GF-D8 (cell line): ENCODE results near the gene PTPN3.

Source experiments
- DNase-seq: peaks from one replicate; lab custom pipeline; 2025; lab: John Stamatoyannopoulos, UW

PTPN3 gene

GRCh38 chr9:109475526-109475925 lies 22.6 kb downstream of the PTPN3 start:
- DNase-seq, result no peak

GRCh38 chr9:109474944-109475343 lies 23.2 kb downstream of the PTPN3 start:
- no peak for DNase-seq

DNA sequence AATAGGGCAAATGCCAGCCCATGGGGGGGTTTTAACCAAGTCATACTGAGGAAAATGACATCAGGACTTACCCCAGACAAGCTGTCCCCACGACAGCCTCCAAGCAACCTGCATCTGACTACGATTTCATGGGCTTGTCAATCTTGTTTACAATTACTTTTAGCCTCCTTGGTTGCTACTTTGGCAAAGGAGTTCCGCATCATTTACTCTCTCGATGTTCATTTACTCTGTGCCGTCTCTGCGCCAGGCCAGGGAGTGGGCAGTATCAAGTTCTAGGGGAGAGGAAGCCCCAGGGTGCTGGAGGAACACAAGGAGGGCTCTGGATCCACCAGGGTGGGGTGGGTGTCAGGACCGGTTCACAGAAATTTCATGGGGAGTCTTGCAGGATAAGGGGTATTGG lies 23.9 kb downstream of the PTPN3 start:
- no peak for DNase-seq

DNA sequence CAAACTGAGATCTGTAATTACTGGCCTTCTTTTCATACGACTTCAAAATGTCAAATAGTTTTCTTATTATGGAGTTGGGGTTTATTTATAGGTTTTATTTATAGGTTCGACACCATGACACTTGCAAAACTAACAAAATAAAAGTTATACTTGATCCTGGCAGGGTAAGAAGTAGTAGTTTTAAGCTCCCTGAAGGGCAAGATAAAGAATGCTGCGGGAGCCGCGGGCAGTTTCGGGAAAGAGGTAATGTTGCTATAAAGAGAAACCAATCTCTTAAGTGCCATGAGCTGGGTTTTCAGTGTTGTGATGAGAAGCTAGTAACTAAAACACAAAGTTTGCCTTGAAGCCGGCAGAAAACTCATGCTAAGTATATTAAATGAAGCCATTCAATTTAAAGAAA lies 24.8 kb downstream of the PTPN3 start:
- no peak for DNase-seq

GRCh38 chr9:109471475-109472393 lies 26.4 kb downstream of the PTPN3 start:
- DNase-seq, result no peak

DNA sequence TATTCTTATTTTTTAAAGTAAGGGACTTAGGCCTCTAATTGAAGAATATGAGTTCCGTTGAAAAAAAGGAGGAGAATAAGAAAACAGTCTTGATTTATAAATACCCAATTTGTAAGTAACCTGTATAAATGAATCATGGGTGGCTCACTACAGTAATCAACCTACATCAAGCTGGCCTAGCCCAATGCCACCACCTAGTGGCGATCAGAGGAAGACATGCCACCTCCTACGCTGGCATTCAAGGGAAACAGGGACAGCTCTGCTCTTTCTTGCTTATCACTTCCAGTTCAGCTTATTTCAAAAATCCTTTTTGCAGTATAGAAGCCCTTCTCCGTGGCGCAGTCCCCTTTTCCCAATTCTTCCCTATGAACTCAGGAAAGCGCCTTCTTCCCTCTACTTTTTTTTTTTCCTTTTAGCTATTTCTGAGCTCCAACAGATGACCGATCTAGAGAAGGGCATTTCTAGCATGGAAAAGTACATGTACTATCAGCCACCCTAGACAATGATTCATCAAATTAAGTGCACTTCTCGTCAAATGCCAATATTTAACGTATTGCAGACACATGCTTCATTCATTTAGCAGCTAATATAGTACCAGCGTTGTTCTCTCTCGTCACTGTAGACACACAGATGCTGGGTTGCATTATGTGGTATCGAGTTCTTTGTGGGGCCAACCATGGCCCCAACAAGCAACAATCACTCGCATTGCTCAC lies 28.3 kb downstream of the PTPN3 start:
- DNase-seq, result peak; percentile 32

DNA sequence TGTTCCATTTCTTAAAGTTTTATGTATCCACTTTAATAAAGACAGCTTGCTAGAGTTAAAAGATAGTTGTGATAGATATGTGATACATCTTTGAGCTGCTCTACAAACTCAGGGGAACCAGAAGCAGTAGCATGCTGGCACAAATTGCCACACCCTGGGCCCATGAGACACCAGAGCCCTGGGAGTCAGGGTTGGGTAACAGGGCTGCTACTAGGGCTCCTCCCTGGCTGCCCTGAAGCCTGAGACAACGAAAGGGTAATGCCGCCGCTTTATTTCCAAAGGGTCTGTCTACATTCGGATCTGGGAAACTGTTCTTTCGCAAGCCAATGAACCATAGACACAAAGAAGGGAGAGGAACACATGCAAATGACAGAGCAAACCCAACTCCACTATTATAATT lies 29.2 kb downstream of the PTPN3 start:
- DNase-seq, result no peak

- peak; percentile 55 for DNase-seq
Measured at GRCh38 chr9:109467936-109468335, 30.2 kb downstream of the PTPN3 start.

DNA sequence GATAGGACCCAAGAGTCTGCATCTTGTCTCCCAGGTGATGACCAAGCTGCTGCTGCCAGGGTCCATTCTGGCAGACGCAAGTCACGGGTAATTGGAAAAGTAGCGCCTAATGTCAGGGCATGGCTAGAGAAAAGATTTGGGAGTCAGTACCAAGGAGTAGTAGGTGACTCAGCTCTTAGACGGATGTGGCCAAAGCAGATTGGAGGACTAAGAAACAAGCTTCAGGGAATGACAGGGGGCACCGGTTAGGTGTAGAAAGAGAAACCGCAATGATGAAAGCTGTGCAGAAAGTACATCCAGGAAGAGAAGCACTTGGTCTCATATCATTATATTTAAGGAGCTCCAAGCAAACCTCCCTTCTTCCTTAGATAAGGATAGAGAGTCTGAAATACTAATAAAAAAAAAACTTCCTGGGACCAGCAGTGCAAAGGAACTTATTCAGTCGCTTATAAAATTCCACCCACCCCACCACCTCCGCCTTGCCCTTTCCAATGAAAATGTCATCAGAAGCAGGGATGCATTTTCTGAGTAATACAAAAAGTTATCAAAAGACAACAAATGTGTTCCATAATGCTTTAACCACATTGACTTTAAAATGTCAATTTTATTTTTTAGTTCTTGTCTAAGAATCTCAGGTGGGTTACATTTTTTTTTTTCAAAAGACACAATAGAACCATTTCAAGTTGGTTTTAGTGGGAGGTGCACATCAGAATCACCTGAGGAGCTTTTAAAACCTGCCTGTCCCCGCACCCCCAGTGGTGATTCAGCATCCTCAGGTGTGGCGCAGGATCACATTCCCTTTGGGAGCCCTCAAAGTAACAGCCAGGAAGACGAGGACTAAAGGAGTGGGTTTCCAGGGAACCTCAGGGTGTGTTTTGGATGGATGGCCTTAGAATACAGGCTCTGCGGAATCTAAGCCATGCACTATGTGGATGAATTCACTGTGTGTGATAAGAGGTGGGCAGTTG lies 31.2 kb downstream of the PTPN3 start:
- DNase-seq, result no peak

GRCh38 chr9:109463924-109464625 lies 34.0 kb downstream of the PTPN3 start:
- no peak for DNase-seq

DNA sequence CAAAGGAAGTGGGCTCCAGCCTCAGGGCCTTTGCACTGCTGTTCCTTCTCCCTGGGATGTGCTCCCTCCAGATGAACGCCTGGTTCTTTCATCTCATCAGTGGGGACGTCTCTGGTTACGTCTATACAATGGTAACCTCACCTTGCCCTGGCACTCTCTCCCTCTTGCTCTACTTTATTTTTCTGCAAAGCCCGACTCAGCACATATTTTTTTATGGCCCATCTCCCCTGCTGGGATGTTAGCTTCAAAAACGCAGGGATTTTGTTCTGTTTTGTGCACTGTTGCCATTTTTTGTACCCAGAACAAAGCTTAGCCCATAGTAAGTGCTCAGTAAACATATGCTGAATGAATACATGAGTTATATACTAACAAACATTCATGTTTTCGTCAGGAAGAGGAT lies 37.5 kb downstream of the PTPN3 start:
- DNase-seq, result no peak

DNA sequence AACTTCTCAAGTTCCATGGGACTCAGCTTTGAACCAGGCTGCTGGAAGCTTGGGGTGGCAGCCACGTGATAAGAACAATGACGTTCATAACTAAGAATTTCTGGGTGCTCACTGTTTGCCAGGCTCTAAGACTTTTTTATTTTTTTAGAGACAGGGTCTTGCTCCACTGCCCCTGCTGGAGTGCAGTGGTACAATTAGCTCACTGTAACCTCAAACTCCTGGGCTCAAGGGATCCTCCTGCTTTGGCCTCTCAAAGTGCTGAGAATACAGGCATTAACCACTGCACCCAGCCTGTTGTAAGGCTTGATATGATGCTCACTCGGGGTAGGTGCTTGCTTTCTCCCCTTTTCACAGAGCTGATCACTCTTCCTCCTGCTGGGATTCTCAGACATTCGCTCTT lies 38.7 kb downstream of the PTPN3 start:
- DNase-seq, result no peak

GRCh38 chr9:109458453-109459211 lies 39.5 kb downstream of the PTPN3 start:
- no peak for DNase-seq

DNA sequence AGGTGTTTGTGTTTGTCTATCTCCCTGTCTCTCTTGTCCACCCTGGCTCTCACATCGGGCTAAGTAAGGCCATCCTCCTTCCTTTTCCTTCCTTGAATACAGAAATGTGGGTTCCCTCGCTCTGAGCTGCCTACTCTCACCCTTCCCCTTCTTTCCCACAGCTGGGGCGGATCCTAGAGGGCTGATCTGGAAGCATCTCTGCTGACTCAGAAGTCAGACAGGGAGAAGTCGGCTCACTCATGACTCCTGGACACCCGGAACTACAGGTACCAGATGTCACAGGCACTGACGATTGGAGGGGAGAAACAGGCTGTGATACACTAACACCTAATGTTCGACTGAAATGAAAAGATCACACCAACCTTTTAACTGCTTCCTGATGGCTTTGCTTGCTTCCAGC lies 41.3 kb downstream of the PTPN3 start:
- DNase-seq, result no peak

DNA sequence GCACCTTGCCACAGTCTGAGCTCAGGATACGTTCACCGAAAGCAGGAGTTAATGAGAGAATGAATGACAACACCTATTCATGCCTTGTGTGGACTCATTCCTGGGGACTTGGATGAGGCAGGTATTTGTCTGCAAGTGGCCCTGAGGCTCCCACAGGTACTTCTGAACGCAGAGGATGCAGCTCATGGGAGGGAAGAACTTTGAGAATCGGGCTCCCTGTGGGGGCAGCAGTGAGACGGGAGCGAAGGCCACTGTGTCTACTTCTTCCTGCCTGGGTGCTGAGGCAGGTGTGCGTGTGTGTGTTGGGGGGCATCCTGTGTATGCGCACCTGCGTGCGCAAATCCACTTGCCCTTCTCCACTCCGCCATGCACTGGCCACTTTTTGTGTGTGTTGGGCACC lies 42.2 kb downstream of the PTPN3 start:
- DNase-seq, result no peak

DNA sequence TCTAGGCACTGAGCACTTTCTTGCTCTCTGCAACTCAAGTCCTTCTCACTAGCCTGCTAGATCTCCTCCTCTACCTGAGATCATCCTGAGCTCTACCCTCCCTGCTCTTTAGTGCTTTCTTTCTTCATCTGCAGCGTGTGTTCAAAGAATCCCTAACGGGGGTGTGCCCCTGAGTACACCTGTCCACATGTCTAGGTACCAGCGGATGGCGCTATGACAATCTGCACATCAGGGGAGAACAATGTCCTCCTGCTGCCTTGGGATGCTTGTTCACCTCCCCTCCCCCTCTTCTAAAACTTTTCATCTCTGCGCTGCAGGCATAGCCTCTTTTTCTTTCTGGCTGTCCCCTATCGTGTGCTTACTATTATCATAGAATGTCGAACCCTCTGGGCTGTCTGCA lies 42.7 kb downstream of the PTPN3 start:
- DNase-seq, result no peak

DNA sequence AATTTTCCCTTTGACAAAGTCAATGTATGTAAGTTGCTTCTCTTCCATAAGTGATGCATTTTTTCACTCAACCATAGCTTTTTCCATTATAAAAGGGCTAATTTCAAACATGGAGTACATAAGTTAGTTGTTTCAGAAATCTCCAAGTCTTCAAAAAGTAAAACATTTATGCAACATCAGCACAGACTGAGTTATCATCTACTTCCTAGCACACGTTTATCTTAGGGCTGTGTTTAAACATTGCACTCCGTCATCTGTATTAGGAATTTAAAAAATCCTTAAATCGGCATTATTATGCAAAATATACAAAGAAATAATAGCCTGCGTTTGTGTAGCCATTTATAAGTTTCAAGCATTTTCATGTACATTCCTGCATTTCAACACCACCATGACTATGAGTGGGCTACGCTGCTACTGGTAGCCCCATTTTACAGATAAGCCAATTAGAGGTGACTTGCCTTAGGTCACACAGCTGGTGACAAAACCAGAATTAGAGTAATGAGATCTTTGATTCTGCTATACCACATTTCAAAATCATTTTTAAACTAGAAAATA lies 43.4 kb downstream of the PTPN3 start:
- DNase-seq, result no peak

DNA sequence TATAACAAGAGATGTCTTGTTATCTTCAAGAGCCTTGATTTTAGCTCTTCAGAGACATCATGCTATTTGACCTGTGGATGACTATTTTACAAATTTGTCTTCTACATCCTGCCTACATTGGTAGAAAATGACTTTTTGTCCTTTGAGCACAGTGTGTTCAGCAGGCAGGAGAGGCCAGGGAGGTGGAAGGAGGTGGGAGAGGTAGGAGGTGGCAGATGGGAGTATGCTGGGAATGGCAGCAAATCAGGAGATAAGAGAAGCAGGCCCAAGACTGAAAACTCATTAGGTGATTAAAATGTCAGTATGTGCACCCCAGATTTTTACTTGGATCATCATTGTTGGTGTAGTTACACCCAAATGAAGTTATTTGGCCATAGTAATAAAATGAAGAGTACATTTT lies 44.1 kb downstream of the PTPN3 start:
- DNase-seq, result no peak

GRCh38 chr9:109453210-109453842 lies 44.8 kb downstream of the PTPN3 start:
- DNase-seq, result no peak

- DNase-seq, result no peak
Measured at GRCh38 chr9:109452761-109453160, 45.3 kb downstream of the PTPN3 start.
